ENCODE results near the gene SLC4A9.

SLC4A9 gene

DNA sequence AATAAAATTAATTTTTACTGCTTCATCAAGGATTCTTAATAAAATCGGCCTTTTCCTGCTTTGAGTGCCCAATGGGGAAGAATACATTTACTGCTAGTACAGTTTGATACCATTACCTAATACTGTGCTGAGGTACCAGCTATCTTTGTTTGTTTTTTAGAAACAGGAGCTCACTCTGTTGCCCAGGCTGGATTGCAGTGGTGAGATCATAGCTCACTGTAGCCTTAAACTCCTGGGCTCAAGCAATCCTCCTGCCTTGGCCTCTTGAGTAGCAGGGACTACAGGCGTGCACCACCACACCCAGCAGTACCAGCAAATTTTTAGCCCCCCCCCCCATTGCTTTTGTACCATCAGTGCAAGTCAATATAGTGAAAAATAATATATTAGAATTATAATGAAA, 28.1 kb downstream of the SLC4A9 start:
- H3K36me3 ChIP-seq (ENCODE audit: insufficient read depth, low read length) = no peaks in the 10 kb centered on the region
- H3K9ac ChIP-seq (ENCODE audit: low read depth, low read length) = no peak overlapping the region
- H3K9me3 ChIP-seq (ENCODE audit: control insufficient read depth, insufficient read depth, low read length) = no peaks in the 10 kb centered on the region
- H3K4me1 ChIP-seq (ENCODE audit: insufficient read depth, low read length) = no peaks in the 10 kb centered on the region

DNA sequence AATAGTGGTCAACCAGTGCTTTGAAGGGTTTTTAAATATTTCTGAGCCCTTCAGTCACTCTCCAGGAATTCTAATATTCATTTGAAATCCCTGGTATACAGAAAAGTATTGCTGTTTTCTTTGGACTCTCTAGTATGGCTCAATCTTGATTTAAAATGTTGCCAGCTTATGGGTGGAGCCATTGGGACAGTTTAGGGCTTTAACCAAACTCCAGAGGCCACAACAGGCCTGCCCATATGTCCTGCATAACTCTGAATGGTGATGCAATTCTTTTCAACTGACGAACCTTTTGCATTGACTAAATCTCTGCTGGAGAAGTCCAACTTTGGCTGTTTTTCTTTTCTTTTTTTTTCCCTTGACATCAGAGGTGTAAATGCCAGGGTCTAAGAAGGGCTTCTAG, 31.3 kb downstream of the SLC4A9 start:
- Histone ChIP-seq H3K9ac (ENCODE audit: low read depth, low read length) (no peak overlapping the region), H3K36me3 (ENCODE audit: insufficient read depth, low read length) (no peaks in the 10 kb centered on the region)

DNA sequence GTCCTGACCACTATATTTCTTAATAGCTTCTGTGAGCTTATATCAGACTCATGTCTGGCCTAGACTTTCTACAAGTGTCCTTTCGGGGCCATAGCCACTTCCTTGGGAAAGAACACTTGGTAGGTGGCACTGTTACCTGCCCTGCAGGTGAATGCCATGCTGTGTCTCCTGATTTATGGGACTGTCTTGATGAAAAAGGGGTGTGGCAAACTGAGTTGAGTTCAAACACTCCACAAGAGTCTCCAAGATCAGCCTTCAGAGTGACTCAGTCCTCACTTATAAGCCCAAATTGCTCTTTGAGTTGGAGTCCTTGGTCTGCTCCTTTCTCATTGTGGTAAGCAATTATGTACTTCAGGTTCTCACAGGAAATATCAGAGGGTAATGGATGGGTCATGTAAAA, 31.7 kb downstream of the SLC4A9 start:
- Histone ChIP-seq H3K9me3 (ENCODE audit: control insufficient read depth, insufficient read depth, low read length) (no peaks in the 10 kb centered on the region), H3K9ac (ENCODE audit: low read depth, low read length) (no peak overlapping the region), H3K36me3 (ENCODE audit: insufficient read depth, low read length) (no peaks in the 10 kb centered on the region), H3K4me1 (ENCODE audit: insufficient read depth, low read length) (no peaks in the 10 kb centered on the region)

More for the DNA sequence above, 31.3 kb downstream of the SLC4A9 start:
- H3K9me3 ChIP-seq (ENCODE audit: control insufficient read depth, insufficient read depth, low read length) = no peaks in the 10 kb centered on the region
- no peaks in the 10 kb centered on the region for H3K4me1 ChIP-seq (ENCODE audit: insufficient read depth, low read length)

DNA sequence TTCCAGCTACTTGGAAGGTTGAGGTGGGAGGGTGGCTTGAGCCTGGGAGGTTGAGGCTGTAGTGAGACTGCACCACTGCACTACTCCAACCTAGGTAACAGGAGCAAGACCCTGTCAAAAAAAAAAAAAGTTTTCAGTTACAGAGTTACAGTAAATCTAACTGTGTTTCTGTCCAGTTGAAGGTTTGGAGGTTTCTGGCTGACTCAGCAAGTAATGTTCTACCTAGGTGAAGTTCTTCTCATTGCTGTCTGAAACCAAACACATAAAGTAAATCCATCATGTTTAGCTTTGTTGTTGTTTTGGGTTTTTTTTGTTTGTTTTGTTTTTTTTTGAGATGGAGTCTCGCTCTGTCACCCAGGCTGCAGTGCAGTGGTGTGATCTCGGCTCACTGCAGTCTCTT, 33.7 kb downstream of the SLC4A9 start:
- Histone ChIP-seq H3K9ac (ENCODE audit: low read depth, low read length) (no peak overlapping the region), H3K4me1 (ENCODE audit: insufficient read depth, low read length) (peaks cover 5% of the 10 kb centered on the region; the same call in 1 of the 2 replicates), H3K9me3 (ENCODE audit: control insufficient read depth, insufficient read depth, low read length) (no peaks in the 10 kb centered on the region), H3K36me3 (ENCODE audit: insufficient read depth, low read length) (no peaks in the 10 kb centered on the region)

GRCh38 chr5:140398379-140398811, 38.4 kb downstream of the SLC4A9 start:
- Histone ChIP-seq H3K4me1 (ENCODE audit: insufficient read depth, low read length) (peaks cover 6% of the 10 kb centered on the region), H3K36me3 (ENCODE audit: insufficient read depth, low read length) (no peaks in the 10 kb centered on the region), H3K9me3 (ENCODE audit: control insufficient read depth, insufficient read depth, low read length) (no peaks in the 10 kb centered on the region), H3K9ac (ENCODE audit: low read depth, low read length) (no peak overlapping the region)

GRCh38 chr5:140399979-140400729, 40.2 kb downstream of the SLC4A9 start:
- peak overlapping the region; percentile 87 for H3K9ac ChIP-seq (ENCODE audit: low read depth, low read length)
- no peaks in the 10 kb centered on the region for H3K9me3 ChIP-seq (ENCODE audit: control insufficient read depth, insufficient read depth, low read length)
- peaks cover 13% of the 10 kb centered on the region for H3K4me1 ChIP-seq (ENCODE audit: insufficient read depth, low read length)
- no peaks in the 10 kb centered on the region for H3K36me3 ChIP-seq (ENCODE audit: insufficient read depth, low read length)

GRCh38 chr5:140400730-140401361, 40.9 kb downstream of the SLC4A9 start:
- H3K9me3 ChIP-seq (ENCODE audit: control insufficient read depth, insufficient read depth, low read length) = no peaks in the 10 kb centered on the region
- no peaks in the 10 kb centered on the region for H3K36me3 ChIP-seq (ENCODE audit: insufficient read depth, low read length)
- peaks cover 13% of the 10 kb centered on the region for H3K4me1 ChIP-seq (ENCODE audit: insufficient read depth, low read length)
- H3K9ac ChIP-seq (ENCODE audit: low read depth, low read length) = peak overlapping the region; percentile 87

- H3K4me1 ChIP-seq (ENCODE audit: insufficient read depth, low read length) = peaks cover 18% of the 10 kb centered on the region
- H3K9ac ChIP-seq (ENCODE audit: low read depth, low read length) = peak within 1 kb of the TSS; percentile 87
- no peaks in the 10 kb centered on the region for H3K36me3 ChIP-seq (ENCODE audit: insufficient read depth, low read length)
- no peaks in the 10 kb centered on the region for H3K9me3 ChIP-seq (ENCODE audit: control insufficient read depth, insufficient read depth, low read length)
Observed at GRCh38 chr5:140401362-140402257, 41.6 kb downstream of the SLC4A9 start, which contains the start of gene ANKHD1. Gene ANKHD1 (plus strand): TSS chr5:140401833. CDS start chr5:140401968, 135 bp downstream.

DNA sequence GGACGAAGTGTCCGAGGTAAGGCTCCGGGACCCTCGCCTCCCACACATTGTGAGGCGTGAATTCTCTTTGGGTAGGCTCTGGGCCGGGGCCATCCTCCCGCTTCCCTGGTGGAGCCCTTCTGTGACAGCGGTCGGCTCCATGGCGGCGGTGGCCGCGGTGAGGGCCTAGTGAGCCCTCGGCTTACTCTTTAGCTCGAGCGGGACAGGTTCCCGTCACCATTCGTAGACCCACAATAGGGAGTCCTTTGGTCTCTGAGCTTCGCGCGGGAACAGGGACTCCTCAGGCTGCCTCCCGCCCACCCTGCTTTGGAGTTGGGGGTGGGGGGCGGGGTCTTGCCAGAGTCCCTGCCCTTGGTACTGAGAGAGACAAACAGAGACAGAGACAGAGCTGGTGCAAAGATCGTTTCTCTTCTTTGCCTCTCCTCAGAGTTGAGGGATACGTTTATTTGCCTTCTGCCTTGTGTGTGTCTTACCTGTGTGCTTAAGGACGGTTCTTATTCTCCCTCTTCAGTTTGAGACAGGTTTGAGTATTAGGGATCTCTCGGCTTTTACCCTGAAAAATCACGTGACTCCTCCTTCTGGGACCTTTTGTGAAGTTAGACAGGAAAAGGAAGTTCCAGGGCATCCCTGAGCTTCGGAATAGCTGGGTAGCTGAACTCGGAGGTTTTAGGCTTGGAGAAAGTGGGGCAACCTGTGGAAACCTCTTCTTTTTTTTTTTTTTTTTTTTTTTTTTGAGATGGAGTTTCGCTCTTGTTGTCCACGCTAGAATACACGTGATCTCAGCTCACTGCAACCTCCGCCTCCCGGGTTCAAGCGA, 42.5 kb downstream of the SLC4A9 start:
- no peaks in the 10 kb centered on the region for H3K36me3 ChIP-seq (ENCODE audit: insufficient read depth, low read length)
- peaks cover 20% of the 10 kb centered on the region for H3K4me1 ChIP-seq (ENCODE audit: insufficient read depth, low read length)

DNA sequence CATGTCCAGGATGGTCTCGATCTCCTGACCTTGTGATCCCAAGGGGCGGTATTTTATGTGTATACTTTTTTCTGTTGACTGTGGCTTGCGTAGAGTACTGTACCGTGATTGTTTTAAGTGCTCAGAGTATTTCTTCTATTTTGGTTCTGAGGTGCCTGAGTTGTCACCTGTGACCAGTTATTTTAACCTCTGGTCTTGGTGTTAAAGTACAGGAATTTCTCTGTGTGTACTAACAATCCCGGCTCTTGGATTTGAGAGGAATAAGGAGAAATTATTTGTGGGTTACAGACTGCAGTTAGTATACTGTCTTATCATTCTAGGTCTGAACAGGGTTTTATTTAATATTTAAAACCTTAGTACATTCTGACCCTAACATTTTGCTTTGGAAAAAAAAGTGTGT, 43.6 kb downstream of the SLC4A9 start:
- peaks cover 17% of the 10 kb centered on the region for H3K4me1 ChIP-seq (ENCODE audit: insufficient read depth, low read length)
- H3K9ac ChIP-seq (ENCODE audit: low read depth, low read length) = peak overlapping the region; percentile 85; the same call in 1 of the 2 replicates
- H3K9me3 ChIP-seq (ENCODE audit: control insufficient read depth, insufficient read depth, low read length) = no peaks in the 10 kb centered on the region
- H3K36me3 ChIP-seq (ENCODE audit: insufficient read depth, low read length) = no peaks in the 10 kb centered on the region

More for the DNA sequence above, 42.5 kb downstream of the SLC4A9 start:
- no peaks in the 10 kb centered on the region for H3K9me3 ChIP-seq (ENCODE audit: control insufficient read depth, insufficient read depth, low read length)
- H3K9ac ChIP-seq (ENCODE audit: low read depth, low read length) = peak overlapping the region; percentile 85

- H3K36me3 ChIP-seq (ENCODE audit: insufficient read depth, low read length) = no peaks in the 10 kb centered on the region
- H3K4me1 ChIP-seq (ENCODE audit: insufficient read depth, low read length) = peaks cover 16% of the 10 kb centered on the region
- H3K9me3 ChIP-seq (ENCODE audit: control insufficient read depth, insufficient read depth, low read length) = no peaks in the 10 kb centered on the region
- H3K9ac ChIP-seq (ENCODE audit: low read depth, low read length) = no peak overlapping the region
Observed at GRCh38 chr5:140408750-140409241, 48.8 kb downstream of the SLC4A9 start.

DNA sequence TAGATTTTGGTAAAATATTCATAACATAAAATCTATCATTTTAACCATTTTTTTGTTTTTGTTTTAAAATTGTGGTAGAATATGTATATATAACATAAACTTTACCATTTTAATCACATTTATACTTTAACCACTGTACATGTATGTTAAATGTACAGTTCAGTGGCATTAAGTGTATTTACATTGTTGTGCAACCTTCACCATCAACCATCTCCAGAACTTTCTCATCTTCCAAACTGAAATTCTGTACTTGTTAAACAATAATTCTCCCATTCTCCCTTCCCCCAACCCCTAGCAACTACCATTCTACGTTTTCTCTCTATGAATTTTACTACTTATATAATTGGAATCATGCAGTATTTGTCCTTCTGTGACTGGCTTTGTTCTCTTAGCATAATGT, 53.2 kb downstream of the SLC4A9 start:
- H3K9ac ChIP-seq (ENCODE audit: low read depth, low read length) = no peak overlapping the region
- no peaks in the 10 kb centered on the region for H3K9me3 ChIP-seq (ENCODE audit: control insufficient read depth, insufficient read depth, low read length)
- H3K36me3 ChIP-seq (ENCODE audit: insufficient read depth, low read length) = no peaks in the 10 kb centered on the region
- H3K4me1 ChIP-seq (ENCODE audit: insufficient read depth, low read length) = peaks cover 5% of the 10 kb centered on the region; the same call in 1 of the 2 replicates

DNA sequence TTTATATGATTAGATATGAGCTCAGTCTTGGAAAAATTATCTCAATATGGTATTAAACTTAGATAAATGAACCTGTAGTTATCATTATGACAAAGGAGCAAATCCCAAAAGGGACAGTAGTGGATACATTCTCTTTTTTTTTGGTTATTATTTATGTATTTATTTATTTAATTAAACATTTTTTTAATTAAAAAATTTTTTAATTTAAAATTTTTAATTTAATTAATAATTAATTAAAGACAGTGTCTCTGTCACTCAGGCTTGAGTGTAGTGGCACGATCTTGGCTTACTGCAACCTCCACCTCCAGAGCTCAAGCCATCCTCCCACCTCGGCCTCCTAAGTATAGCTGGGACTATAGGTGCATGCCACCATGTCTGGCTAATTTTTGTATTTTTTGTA, 57.2 kb downstream of the SLC4A9 start:
- Histone ChIP-seq H3K36me3 (ENCODE audit: insufficient read depth, low read length) (no peaks in the 10 kb centered on the region), H3K4me1 (ENCODE audit: insufficient read depth, low read length) (no peaks in the 10 kb centered on the region), H3K9me3 (ENCODE audit: control insufficient read depth, insufficient read depth, low read length) (no peaks in the 10 kb centered on the region), H3K9ac (ENCODE audit: low read depth, low read length) (no peak overlapping the region)
